COLO829 (cell line): ENCODE data around the gene MEIOSIN.
"Not testable (repeated sequence)": the region's sequence is repeated elsewhere in the genome, so short reads cannot be mapped to it uniquely, and the experiment has no call there.

Experiments
- DNase-seq: peaks from one replicate; pipeline ENCODE4 v3.0.0; 2012; ENCODE audit warnings: low spot score

MEIOSIN gene

GRCh38 chr19:45720065-45720464 is 13.2 kb upstream of the MEIOSIN start:
- DNase-seq = not testable (repeated sequence)

DNA sequence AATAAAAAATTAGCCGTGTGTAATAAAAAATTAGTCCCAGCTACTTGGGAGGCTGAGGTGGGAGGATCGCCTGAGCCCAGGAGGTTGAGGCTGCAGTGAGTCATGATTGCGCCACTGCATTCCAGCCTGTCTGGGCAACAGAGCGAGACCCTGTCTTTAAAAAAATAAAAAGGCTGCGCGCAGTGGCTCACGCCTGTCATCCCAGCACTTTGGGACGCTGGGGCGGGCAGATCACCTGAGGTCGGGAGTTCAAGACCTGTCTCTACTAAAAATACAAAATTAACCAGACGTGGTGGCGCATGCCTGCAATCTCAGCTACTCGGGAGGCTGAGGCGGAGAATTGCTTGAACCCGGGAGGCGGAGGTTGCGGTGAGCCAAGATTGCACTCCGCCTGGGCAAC is 4.6 kb upstream of the MEIOSIN start:
- not testable (repeated sequence) for DNase-seq

DNA sequence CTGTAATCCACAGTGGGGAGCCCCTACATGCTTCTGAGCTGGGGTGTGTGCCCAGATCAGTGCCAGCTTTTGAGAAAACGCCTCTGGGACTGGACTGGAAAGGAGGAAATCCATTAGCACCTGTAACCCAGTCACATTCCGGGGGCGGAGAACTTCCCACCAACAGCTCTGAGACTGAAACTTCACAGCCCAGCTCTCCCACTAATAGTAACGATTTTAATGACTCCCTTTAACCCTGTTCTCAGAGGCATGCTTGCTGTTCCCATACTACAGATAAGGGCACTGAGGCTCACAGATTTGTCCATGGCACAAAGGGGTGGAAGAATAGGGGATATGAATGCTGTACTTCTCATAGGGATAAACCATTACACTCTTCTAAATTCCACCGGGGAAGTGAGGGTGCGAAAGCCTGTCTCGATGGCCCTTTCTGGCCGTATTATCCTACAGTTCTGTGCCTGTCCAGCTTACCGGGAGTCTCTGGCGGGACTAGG is 3.4 kb upstream of the MEIOSIN start:
- no peak for DNase-seq

DNA sequence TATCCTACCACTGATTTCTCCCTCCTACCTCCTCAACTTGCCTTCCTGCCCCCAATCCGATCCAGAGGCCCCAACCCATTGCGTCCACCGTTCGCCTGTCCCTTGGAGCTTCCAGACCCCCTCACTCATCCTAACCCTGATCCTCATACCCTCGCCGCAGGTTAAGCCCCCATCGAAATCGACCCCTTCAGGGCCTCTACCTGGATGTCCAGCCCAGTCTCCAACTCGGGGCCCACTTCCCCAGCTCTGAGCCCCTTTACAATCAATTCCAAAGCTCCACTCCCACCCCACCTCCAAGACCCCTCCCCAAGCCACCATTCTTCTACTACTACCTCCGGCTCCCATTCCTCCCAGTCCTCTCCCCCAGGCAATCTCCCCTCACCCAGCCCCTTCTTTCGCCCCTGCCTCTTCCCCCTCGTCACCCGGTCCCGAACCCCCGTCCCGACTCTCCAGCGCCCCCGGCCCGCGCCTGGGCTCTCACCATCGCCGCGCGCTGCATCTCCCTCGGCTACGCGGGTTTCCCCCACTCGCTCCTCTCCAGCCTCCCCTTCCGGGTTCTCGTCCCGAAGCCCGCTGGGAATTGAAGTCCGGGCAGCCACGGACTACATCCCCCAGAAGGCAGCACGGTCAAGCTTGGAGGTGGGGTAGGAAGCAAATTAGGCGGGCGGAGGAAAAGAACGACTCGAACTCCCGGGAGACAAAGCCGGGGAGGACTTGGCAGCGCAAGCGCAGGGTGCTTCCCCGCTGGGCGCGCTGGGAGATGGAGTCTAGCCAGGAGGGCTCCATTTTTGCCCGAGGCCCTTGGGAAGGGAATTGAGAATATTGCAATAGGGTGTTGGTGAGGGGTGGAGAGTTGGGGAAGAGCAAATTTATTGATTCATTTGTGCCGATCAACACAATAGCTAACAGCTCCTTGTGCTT is 2.6 kb upstream of the MEIOSIN start, which contains the start of gene FBXO46:
Gene FBXO46, minus strand, starts transcription at position 529 of the 921 bp plus-strand sequence. CDS start 17,401 bp downstream, outside the sequence.
- peak; percentile 98 for DNase-seq

DNA sequence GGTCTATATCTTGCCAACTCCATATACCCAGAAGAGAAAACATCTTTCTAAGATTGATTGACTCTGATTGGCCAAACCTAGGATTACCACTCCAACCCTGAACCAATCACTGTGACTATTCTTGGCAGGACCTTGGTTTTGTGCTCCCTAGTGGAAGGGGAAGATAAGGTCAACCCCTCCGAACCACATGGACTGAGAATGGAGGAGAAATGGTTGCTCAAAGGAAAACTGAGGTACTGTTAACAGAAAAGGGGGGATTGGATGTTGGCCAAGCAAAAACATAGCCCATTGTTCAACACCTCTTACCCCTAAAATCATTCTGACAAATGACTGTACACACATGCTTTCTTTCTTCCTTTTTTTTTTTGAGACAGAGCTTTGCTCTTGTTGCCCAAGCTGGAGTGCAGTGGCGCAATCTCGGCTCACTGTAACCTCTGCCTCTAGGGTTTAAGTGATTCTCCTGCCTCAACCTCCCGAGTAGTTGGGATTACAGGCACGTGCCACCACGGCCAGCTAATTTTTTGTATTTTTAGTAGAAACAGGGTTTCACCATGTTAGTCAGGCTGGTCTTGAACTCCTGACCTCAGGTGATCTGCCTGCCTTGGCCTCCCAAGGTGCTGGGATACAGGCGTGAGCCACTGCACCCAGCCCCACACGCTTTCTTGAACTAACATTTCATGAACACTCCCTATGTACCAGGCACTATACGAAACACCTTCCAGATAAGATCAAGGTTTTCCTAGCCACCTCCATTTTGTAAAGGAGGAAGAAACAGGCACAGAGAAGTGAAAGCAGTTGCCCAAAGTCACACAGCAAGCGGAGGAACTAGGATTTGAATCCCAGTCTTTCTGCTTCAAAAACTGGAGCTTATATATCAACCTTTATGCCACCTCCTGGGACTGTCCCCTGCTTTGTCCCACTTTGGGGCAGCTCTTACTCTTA is 6.5 kb downstream of the MEIOSIN start:
- DNase-seq = no peak

DNA sequence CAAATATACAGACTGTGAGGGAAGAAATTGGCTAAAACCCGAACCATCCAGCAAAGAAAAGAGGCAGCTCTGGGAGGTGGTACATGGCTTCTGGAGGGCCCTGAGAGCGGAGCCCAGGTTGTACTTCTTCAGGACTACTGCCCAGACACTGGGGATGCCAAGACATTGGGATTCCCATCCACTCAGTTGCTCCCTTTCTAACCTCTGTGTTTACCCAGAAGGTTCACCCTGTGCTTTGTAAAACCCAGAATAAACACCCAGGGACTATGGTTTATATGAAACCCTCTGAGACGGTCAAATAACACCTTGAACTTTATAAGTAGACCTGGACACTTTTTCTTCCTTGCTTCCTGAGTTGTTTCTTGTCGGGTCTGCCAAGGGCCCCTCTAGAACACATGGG is 9.7 kb downstream of the MEIOSIN start:
- no peak for DNase-seq

GRCh38 chr19:45745606-45746005 is 12.4 kb downstream of the MEIOSIN start:
- no peak for DNase-seq

- no peak for DNase-seq
Measured at GRCh38 chr19:45746866-45747265, 13.6 kb downstream of the MEIOSIN start.

DNA sequence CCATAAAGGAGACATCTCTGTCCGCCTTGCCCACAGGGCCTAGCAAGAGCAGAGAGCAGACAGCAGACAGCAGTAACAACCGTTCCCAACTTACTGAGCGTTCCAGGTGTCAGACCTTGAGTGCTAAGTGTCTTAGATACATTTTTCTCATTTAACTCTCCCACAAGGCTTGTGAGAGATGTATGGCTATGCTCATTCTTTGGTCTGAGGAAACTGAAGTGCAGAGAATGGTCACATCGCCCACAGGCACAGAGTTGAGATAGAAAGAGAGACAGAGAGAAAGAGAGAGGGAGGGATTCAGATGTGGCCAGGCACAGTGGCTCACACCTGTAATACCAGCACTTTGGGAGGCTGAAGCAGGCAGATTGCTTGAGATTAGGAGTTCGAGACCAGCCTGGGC is 14.3 kb downstream of the MEIOSIN start:
- no peak for DNase-seq

DNA sequence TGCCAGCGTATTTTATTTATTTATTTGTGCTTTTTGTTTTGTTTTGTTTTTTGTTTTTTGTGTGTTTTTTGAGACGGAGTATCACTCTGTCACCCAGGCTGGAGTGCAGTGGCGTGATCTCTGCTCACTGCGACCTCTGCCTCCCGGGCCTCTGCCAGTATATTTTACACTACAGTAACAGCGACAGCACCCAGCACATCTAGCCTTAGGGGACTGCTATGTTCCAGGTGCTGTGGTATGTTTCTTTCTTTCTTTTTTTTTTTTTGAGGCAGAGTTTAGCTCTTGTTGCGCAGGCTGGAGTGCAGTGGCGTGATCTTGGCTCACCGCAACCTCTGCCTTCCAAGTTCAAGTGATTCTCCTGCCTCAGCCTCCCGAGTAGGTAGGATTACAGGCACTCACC is 18.2 kb downstream of the MEIOSIN start:
- DNase-seq = not testable (repeated sequence)

GRCh38 chr19:45752639-45753038 is 19.4 kb downstream of the MEIOSIN start:
- no peak for DNase-seq

DNA sequence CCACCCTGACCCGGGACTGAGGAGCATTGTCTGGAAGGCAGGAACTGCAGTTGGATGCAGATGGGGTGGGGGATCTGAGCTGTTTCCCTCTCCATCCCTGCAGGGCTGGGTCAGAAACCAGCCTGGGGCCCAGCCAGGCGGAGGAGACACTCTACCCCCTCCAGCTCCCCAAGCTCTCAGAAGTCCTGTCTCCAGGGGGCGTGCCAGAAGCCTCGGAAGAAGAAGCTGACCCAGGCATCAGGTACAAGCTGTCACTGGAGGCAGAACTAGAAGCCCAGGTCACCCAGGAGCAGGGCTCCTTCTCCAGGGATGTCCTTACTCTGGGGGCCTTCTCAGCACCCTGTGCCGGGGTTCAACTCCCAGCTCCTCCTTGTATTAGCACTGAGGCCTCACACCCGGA is 20.3 kb downstream of the MEIOSIN start:
- DNase-seq = no peak

GRCh38 chr19:45754323-45754722 is 21.1 kb downstream of the MEIOSIN start:
- no peak for DNase-seq

DNA sequence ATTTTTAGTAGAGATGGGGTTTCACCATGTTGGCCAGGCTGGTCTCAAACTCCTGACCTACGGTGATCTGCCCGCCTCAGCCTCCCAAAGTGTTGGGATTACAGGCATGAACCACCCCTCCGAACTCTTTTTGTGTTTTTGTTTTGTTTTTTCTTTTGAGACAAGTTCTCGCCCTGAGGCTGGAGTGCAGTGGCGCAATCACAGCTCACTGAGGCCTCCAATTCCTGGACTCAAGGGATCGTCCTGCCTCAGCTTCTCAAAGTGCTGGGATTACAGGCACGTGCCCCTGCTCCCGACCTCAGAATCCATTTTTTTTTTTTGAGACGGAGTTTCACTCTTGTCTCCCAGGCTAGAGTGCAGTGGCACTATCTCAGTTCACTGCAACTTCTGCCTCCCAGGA is 24.5 kb downstream of the MEIOSIN start:
- no peak for DNase-seq

GRCh38 chr19:45758921-45759320 is 25.7 kb downstream of the MEIOSIN start:
- no peak for DNase-seq

- no peak for DNase-seq
Measured at GRCh38 chr19:45761714-45762113, 28.5 kb downstream of the MEIOSIN start.

- DNase-seq = no peak
Measured at GRCh38 chr19:45762870-45763631, 29.8 kb downstream of the MEIOSIN start.

GRCh38 chr19:45763691-45764294 is 30.6 kb downstream of the MEIOSIN start:
- no peak for DNase-seq

DNA sequence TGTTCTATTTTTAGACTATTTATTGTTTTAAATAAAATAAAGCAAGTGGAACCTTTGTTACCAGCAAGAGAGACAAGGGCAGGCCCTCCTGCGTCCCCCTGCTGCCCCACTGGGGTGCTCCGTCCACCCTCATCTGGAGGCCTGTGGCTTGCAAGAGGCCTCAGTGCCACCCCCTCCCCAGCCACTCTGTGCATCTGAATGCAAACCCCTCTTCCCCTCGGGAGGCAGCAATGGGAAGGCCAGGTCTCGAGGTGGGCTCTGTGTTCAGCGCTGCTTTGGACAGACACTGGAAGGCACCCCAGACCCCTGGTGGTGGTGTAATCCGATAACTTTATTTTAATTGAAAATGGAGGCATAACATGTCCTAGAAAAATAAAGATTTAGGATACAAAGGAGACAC is 31.2 kb downstream of the MEIOSIN start:
- no peak for DNase-seq

DNA sequence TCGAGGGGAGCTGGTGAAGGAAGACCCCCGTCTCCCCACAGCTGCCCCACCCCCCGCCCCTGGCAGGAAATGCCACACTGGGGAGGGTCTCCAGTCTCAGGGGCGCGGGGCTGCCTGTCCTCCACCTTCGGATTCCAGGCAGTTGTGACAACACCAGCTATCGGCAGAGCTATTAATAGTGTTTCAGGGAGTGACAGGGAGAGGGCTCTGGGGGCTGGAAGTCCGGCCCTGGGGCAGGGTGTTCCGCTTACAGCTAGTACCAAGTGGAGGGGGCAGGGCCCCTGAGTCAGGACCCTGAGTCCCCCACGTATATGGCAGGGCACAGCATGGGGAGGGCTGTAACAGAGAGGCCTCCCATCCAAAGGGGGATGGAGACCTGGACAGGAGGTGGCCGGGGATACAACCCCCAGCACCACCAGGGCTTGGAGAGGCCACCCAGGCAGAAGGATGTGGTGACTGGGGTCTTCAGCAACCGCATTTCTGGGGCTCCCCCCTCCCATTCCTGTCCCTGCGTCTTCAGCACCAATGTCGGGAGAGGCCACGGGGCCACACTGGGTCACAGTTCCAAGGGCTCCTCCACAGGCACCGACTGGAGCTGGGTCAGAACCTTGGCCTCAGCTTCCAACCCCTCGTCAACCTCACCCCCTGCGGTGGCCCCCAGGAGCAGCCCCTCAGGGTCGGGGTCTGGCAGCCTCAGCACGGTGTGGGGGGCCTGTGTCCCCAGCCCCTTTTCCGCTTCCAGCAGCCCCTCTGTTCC is 31.9 kb downstream of the MEIOSIN start:
- no peak for DNase-seq
